Measurements from ENCODE around the gene NUP88. TPM values are rescaled to one million over a fixed set of nuclear protein-coding genes. Genes with fewer than 3 reads are reported as not detected.

Gene NUP88
- total RNA-seq: 100 to 1,000 TPM; 100 to 113 TPM
- polyA plus RNA-seq: 100 to 1,000 TPM; 108 to 128 (median 123) TPM
- total RNA-seq: 103 to 327 (median 125) reads per million in 6 experiments

GRCh38 chr17:5419356-5419958 is at the start of gene NUP88:
TSS of gene NUP88 (minus strand) at chr17:5419662. CDS start at chr17:5419650, 12 bp downstream.
- H3K4me3 Mint-ChIP-seq: peak within 1 kb of the TSS; percentile 90 to 100 (median 99)
- DNase-seq: peak; percentile 91 to 98 (median 96)
- POLR2A ChIA-PET: interaction anchor here (0.6 to 2.4 kb wide), 13 partner anchors 13 to 479 kb away, joined by 3 to 19 read pairs (median 8); partner anchors contain the start of genes C1QBP, DERL2, DHX33 and MIS12
- peak; percentile 89 to 91 for ATAC-seq
- no peaks in the 10 kb centered on the region for H3K9me3 Mint-ChIP-seq
- peak within 1 kb of the TSS; percentile 92 to 100 (median 99) for H3K27ac Mint-ChIP-seq
- peaks cover 0 to 60% (median 7%) of the 10 kb centered on the region in 3 donors for H3K36me3 Mint-ChIP-seq
- H3K4me1 Mint-ChIP-seq: peaks cover 10 to 62% (median 38%) of the 10 kb centered on the region in 4 donors
- H3K27me3 Mint-ChIP-seq: no peaks in the 10 kb centered on the region

GRCh38 chr17:5468075-5468473 is 48.6 kb upstream of the NUP88 start:
- Mint-ChIP-seq H3K4me3 (peak overlapping the region; percentile 72 to 91 (median 84)), H3K4me1 (peaks cover 26 to 43% (median 39%) of the 10 kb centered on the region in 4 donors), H3K27ac (peak overlapping the region; percentile 3 to 85 (median 54)), H3K36me3 (peaks cover 0 to 22% (median 0%) of the 10 kb centered on the region in 3 donors), H3K9me3 (no peaks in the 10 kb centered on the region), H3K27me3 (no peaks in the 10 kb centered on the region)
- peak; percentile 45 to 46 for ATAC-seq
- DNase-seq: peak in 4 of 10 donors; percentile 11 to 18 (median 15)
- POLR2A ChIA-PET: interaction anchor here (0.6 to 2.1 kb wide), 5 partner anchors 18 to 1325 kb away, joined by 3 to 41 read pairs (median 8); partner anchors contain the start of genes C1QBP, CYB5D2, DERL2 and MIS12

GRCh38 chr17:5467416-5467815 is 48.0 kb upstream of the NUP88 start:
- ATAC-seq (no peak), DNase-seq (no peak)
- H3K4me3 Mint-ChIP-seq: peak overlapping the region; percentile 72 to 91 (median 84)
- H3K4me1 Mint-ChIP-seq: peaks cover 26 to 43% (median 39%) of the 10 kb centered on the region in 4 donors
- no peaks in the 10 kb centered on the region for H3K9me3 Mint-ChIP-seq
- POLR2A ChIA-PET: interaction anchor here (2.1 kb wide), 1 partner anchor 19 kb away, joined by 41 read pairs; the partner anchor contains the start of genes DERL2 and MIS12
- peak overlapping the region; percentile 3 to 85 (median 54) for H3K27ac Mint-ChIP-seq
- H3K27me3 Mint-ChIP-seq: no peaks in the 10 kb centered on the region
- H3K36me3 Mint-ChIP-seq: peaks cover 0 to 22% (median 0%) of the 10 kb centered on the region in 3 donors

- peak overlapping the region in 3 of 10 donors; percentile 35 to 36 (median 36) for H3K27ac Mint-ChIP-seq
Measured at GRCh38 chr17:5466295-5466694, 46.8 kb upstream of the NUP88 start.

GRCh38 chr17:5464717-5465507 is 45.5 kb upstream of the NUP88 start:
- DNase-seq (no peak), ATAC-seq (no peak)
- peaks cover 0 to 35% (median 4%) of the 10 kb centered on the region in 3 donors for H3K36me3 Mint-ChIP-seq
- POLR2A ChIA-PET: no interaction called here
- no peaks in the 10 kb centered on the region for H3K9me3 Mint-ChIP-seq
- H3K4me3 Mint-ChIP-seq: peak overlapping the region in 1 of 10 donors; percentile 26
- no peaks in the 10 kb centered on the region for H3K27me3 Mint-ChIP-seq
- H3K4me1 Mint-ChIP-seq: peaks cover 27 to 41% (median 38%) of the 10 kb centered on the region in 4 donors
- peak overlapping the region in 5 of 10 donors; percentile 1 to 61 (median 19) for H3K27ac Mint-ChIP-seq

More at GRCh38 chr17:5466295-5466694, 46.8 kb upstream of the NUP88 start:
- POLR2A ChIA-PET: no interaction called here
- H3K27me3 Mint-ChIP-seq: no peaks in the 10 kb centered on the region
- no peaks in the 10 kb centered on the region for H3K9me3 Mint-ChIP-seq
- peaks cover 0 to 21% (median 0%) of the 10 kb centered on the region in 3 donors for H3K36me3 Mint-ChIP-seq
- peak overlapping the region in 1 of 10 donors; percentile 72 for H3K4me3 Mint-ChIP-seq
- no peak for DNase-seq
- H3K4me1 Mint-ChIP-seq: peaks cover 27 to 43% (median 39%) of the 10 kb centered on the region in 4 donors
- no peak for ATAC-seq

GRCh38 chr17:5446786-5447185 is 27.3 kb upstream of the NUP88 start:
- no peak for ATAC-seq

GRCh38 chr17:5444209-5444608 is 24.7 kb upstream of the NUP88 start:
- Mint-ChIP-seq H3K9me3 (no peaks in the 10 kb centered on the region), H3K4me1 (peaks cover 5 to 7% (median 6%) of the 10 kb centered on the region in 4 donors), H3K27me3 (no peaks in the 10 kb centered on the region), H3K36me3 (peaks cover 0 to 65% (median 12%) of the 10 kb centered on the region in 3 donors), H3K4me3 (no peak overlapping the region), H3K27ac (no peak overlapping the region)
- no peak for DNase-seq
- POLR2A ChIA-PET: no interaction called here
- no peak for ATAC-seq

More at GRCh38 chr17:5446786-5447185, 27.3 kb upstream of the NUP88 start:
- Mint-ChIP-seq H3K27me3 (no peaks in the 10 kb centered on the region), H3K4me3 (no peak overlapping the region), H3K9me3 (no peaks in the 10 kb centered on the region), H3K36me3 (peaks cover 0 to 89% (median 12%) of the 10 kb centered on the region in 3 donors), H3K4me1 (peaks cover 0 to 5% (median 0%) of the 10 kb centered on the region in 4 donors), H3K27ac (no peak overlapping the region)
- POLR2A ChIA-PET: interaction anchor here (1.5 kb wide), 1 partner anchor 7 kb away, joined by 5 read pairs; the partner anchor contains the start of gene C1QBP
- DNase-seq: no peak

GRCh38 chr17:5443728-5444127 is 24.3 kb upstream of the NUP88 start:
- POLR2A ChIA-PET: no interaction called here
- H3K4me3 Mint-ChIP-seq: no peak overlapping the region
- H3K4me1 Mint-ChIP-seq: peaks cover 5 to 8% (median 6%) of the 10 kb centered on the region in 4 donors
- H3K27me3 Mint-ChIP-seq: no peaks in the 10 kb centered on the region
- H3K27ac Mint-ChIP-seq: no peak overlapping the region
- H3K9me3 Mint-ChIP-seq: no peaks in the 10 kb centered on the region
- ATAC-seq (no peak), DNase-seq (no peak)
- H3K36me3 Mint-ChIP-seq: peaks cover 0 to 61% (median 10%) of the 10 kb centered on the region in 3 donors

- Mint-ChIP-seq H3K27ac (peak overlapping the region; percentile 84 to 99 (median 97)), H3K4me3 (peak overlapping the region; percentile 77 to 95 (median 90)), H3K36me3 (peaks cover 0 to 53% (median 10%) of the 10 kb centered on the region in 3 donors), H3K4me1 (peaks cover 8 to 38% (median 34%) of the 10 kb centered on the region in 4 donors), H3K9me3 (no peaks in the 10 kb centered on the region), H3K27me3 (no peaks in the 10 kb centered on the region)
- DNase-seq (no peak), ATAC-seq (no peak)
- POLR2A ChIA-PET: interaction anchor here (0.6 to 3.0 kb wide), 14 partner anchors 8 to 248 kb away, joined by 3 to 19 read pairs (median 4); partner anchors contain the start of genes DERL2, DHX33, MIS12 and NUP88
Measured at GRCh38 chr17:5439446-5439764, 19.9 kb upstream of the NUP88 start.

- H3K4me1 Mint-ChIP-seq: peaks cover 9 to 38% (median 34%) of the 10 kb centered on the region in 4 donors
- H3K27ac Mint-ChIP-seq: peak within 1 kb of the TSS; percentile 84 to 99 (median 97)
- H3K9me3 Mint-ChIP-seq: no peaks in the 10 kb centered on the region
- peaks cover 0 to 54% (median 9%) of the 10 kb centered on the region in 3 donors for H3K36me3 Mint-ChIP-seq
- POLR2A ChIA-PET: interaction anchor here (0.6 to 3.0 kb wide), 13 partner anchors 9 to 247 kb away, joined by 3 to 19 read pairs (median 4); partner anchors contain the start of genes DERL2, DHX33, MIS12 and NUP88
- H3K27me3 Mint-ChIP-seq: no peaks in the 10 kb centered on the region
- peak; percentile 85 to 94 (median 91) for DNase-seq
- H3K4me3 Mint-ChIP-seq: peak within 1 kb of the TSS; percentile 77 to 95 (median 90)
- peak; percentile 85 to 88 for ATAC-seq
Measured at GRCh38 chr17:5438716-5439445, 19.4 kb upstream of the NUP88 start, which contains the start of gene C1QBP. TSS of gene C1QBP (minus strand) at chr17:5439155. CDS start at chr17:5439073, 82 bp downstream.

- POLR2A ChIA-PET: interaction anchor here (2.2 to 3.0 kb wide), 2 partner anchors 19 to 31 kb away, joined by 8 to 19 read pairs; partner anchors contain the start of genes DHX33, NUP88 and RPAIN
- Mint-ChIP-seq H3K9me3 (no peaks in the 10 kb centered on the region), H3K4me1 (peaks cover 11 to 38% (median 34%) of the 10 kb centered on the region in 4 donors), H3K27me3 (no peaks in the 10 kb centered on the region), H3K4me3 (peak overlapping the region; percentile 77 to 93 (median 85)), H3K36me3 (peaks cover 0 to 57% (median 12%) of the 10 kb centered on the region in 3 donors), H3K27ac (peak overlapping the region; percentile 37 to 95 (median 88))
- no peak for DNase-seq
- ATAC-seq: no peak
Measured at GRCh38 chr17:5437721-5438317, 18.4 kb upstream of the NUP88 start.

Data from naive thymus-derived CD8-positive, alpha-beta T cell (primary cell).